IgD-negative memory B cell (primary cell): ENCODE data around the gene RGMA. TPM values are rescaled to one million over a fixed set of nuclear protein-coding genes. Genes with fewer than 3 reads are reported as not detected.

ENCODE experiments used
- H3K27ac Mint-ChIP-seq, 3 donors: one replicate each; pipeline ENCODE4 v1.8.0; 2020 to 2022; ENCODE audit warnings: mild to moderate bottlenecking in 3 of 3, mixed read lengths in 3 of 3, moderate library complexity in 1 of 3
- H3K27me3 Mint-ChIP-seq: one replicate; pipeline ENCODE4 v1.8.0; 2021; ENCODE audit warnings: mixed read lengths
- H3K36me3 Mint-ChIP-seq: one replicate; pipeline ENCODE4 v1.8.0; 2020; ENCODE audit warnings: mild to moderate bottlenecking, mixed read lengths
- H3K4me1 Mint-ChIP-seq, 3 donors: one replicate each; pipeline ENCODE4 v1.8.0; 2020 to 2022; ENCODE audit warnings: mixed read lengths in 3 of 3, mild to moderate bottlenecking in 1 of 3
- H3K4me3 Mint-ChIP-seq, 4 donors: one replicate each; pipeline ENCODE4 v1.8.0; 2020 to 2022; ENCODE audit warnings: mild to moderate bottlenecking in 4 of 4, mixed read lengths in 4 of 4, moderate library complexity in 3 of 4
- H3K9me3 Mint-ChIP-seq, 3 donors: one replicate each; pipeline ENCODE4 v1.8.0; 2020 to 2021; ENCODE audit warnings: mixed read lengths in 3 of 3, mild to moderate bottlenecking in 1 of 3
- polyA plus RNA-seq: library from polyadenylated mRNA; unstranded; fragments of 300-500 nt; fragmentation: Illumina TruSeq; gene quantifications from one replicate; pipeline ENCODE4 v1.2.3, GENCODE V29; 2021

RGMA gene
- polyA plus RNA-seq, 1 donor from 2014 or later = not detected

DNA sequence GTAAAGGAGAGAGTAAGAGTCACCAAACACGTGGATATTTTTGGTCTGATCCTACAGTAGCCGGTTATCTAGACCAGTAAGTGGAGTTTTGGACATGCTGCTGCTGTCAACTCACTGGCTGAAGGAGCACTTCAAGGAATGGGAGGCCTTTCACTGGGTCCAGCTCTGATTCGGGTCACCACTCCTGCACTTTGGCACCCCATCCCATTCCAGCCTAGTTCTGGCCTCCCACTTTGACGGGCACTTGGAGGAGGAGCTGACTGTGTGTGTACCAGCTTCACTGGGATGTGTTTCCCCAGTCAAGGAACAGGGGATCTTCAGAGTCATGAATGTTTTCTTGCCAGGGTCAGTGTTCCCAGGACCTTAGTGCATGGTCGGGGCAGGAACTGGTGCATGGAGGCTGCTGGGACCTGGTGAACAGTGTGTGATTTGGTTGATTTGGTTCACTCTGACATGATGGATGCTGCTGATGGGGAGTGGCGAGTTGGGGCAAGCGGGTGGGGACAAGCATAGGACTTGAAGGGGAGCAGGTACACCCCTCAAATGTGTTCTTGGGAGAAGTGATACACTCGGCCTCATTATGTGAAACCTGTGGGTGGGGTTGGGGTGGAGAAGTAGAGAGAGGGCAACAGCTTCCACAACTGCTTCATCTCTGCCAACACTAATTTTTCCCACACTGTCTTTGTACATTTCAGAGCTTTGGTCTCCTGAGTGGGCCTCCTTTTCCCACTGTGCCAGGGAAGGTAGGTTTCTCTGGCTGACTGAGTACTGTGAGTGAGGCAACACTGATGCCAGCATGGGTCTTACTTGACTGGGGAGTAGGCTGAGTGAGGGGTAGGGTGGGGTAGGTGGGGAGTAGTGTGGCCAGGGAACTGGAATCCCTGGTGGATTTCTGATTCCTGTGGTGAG is 64.0 kb downstream of the RGMA start:
- peak overlapping the region in 2 of 4 donors; percentile 13 to 47 for H3K4me3 Mint-ChIP-seq
- peaks cover 8% of the 10 kb centered on the region for H3K36me3 Mint-ChIP-seq
- H3K27me3 Mint-ChIP-seq = no peaks in the 10 kb centered on the region
- H3K27ac Mint-ChIP-seq = peak overlapping the region; percentile 52 to 76 (median 76)
- H3K4me1 Mint-ChIP-seq = peaks cover 17 to 38% (median 35%) of the 10 kb centered on the region in 3 donors
- H3K9me3 Mint-ChIP-seq = no peaks in the 10 kb centered on the region

GRCh38 chr15:93024293-93024692 is 64.7 kb downstream of the RGMA start:
- H3K27me3 Mint-ChIP-seq = no peaks in the 10 kb centered on the region
- peak overlapping the region in 2 of 3 donors; percentile 52 to 76 for H3K27ac Mint-ChIP-seq
- peaks cover 14 to 38% (median 35%) of the 10 kb centered on the region in 3 donors for H3K4me1 Mint-ChIP-seq
- no peaks in the 10 kb centered on the region for H3K9me3 Mint-ChIP-seq
- H3K36me3 Mint-ChIP-seq = peaks cover 9% of the 10 kb centered on the region
- no peak overlapping the region for H3K4me3 Mint-ChIP-seq

DNA sequence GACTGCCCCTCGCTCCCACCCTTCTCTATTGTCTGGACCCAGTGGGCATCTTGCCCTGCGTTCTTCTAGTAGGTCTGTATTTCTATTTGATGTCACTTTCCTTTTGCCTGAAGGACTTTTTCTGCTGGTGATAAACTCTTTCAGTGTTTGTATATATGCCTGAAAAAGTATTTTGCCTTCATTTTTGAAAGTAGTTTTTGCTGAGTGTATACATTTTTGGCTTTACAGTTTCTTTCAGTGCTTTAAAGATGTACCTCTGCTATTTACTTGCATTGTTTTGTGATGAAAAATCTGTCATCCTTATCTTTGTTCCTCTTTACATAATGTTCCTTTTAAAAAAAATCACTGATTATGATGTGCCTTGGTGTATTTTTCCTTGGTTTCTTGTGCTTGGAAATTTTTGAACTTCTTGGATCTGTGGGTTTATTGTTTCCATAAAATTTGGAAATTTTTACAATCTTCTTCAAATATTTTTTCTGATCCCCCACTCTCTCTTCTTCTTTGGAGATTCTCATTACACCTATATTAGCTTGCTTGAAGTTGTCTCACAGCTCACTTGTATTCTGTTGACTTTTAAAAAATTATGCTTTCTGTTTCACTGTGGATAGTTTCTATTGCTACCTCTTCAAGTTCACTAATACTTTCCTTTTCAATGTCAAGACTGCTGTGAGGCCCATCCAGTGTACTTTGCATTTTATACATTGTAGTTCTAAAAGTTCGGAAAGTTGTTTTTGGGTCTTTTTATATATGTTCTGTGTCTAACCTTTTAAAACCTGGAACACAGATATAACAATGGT is 67.8 kb downstream of the RGMA start:
- H3K36me3 Mint-ChIP-seq = peaks cover 13% of the 10 kb centered on the region
- no peaks in the 10 kb centered on the region for H3K9me3 Mint-ChIP-seq
- peak overlapping the region; percentile 17 to 84 (median 73) for H3K27ac Mint-ChIP-seq
- H3K4me1 Mint-ChIP-seq = peaks cover 13 to 38% (median 30%) of the 10 kb centered on the region in 3 donors
- H3K4me3 Mint-ChIP-seq = peak overlapping the region in 2 of 4 donors; percentile 14 to 44
- no peaks in the 10 kb centered on the region for H3K27me3 Mint-ChIP-seq

DNA sequence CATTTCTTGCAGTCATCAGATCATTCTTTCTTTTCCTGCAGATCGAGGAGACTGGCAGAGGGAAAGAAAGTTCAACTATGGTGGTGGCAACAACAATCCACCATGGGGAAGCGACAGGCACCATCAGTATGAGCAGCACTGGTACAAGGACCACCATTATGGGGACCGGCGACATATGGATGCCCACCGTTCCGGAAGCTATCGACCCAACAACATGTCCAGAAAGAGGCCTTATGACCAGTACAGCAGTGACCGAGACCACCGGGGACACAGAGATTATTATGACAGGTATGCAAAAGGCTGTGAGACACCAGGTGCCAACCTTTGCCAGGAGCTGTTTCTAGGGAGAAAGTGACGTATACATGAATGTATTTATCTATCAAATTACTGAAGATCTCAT is 69.0 kb downstream of the RGMA start:
- peak overlapping the region; percentile 27 to 28 (median 27) for H3K27ac Mint-ChIP-seq

GRCh38 chr15:93019090-93019489 is 69.9 kb downstream of the RGMA start:
- H3K27ac Mint-ChIP-seq = peak overlapping the region in 2 of 3 donors; percentile 27 to 70
- H3K4me1 Mint-ChIP-seq = peaks cover 6 to 23% (median 12%) of the 10 kb centered on the region in 3 donors
- no peak overlapping the region for H3K4me3 Mint-ChIP-seq
- no peaks in the 10 kb centered on the region for H3K9me3 Mint-ChIP-seq
- H3K36me3 Mint-ChIP-seq = peaks cover 11% of the 10 kb centered on the region
- H3K27me3 Mint-ChIP-seq = no peaks in the 10 kb centered on the region

More for the DNA sequence above, 69.0 kb downstream of the RGMA start:
- Mint-ChIP-seq H3K36me3 (peaks cover 13% of the 10 kb centered on the region), H3K4me3 (peak overlapping the region in 2 of 4 donors; percentile 12 to 46), H3K4me1 (peaks cover 9 to 28% (median 20%) of the 10 kb centered on the region in 3 donors), H3K27me3 (no peaks in the 10 kb centered on the region), H3K9me3 (no peaks in the 10 kb centered on the region)

DNA sequence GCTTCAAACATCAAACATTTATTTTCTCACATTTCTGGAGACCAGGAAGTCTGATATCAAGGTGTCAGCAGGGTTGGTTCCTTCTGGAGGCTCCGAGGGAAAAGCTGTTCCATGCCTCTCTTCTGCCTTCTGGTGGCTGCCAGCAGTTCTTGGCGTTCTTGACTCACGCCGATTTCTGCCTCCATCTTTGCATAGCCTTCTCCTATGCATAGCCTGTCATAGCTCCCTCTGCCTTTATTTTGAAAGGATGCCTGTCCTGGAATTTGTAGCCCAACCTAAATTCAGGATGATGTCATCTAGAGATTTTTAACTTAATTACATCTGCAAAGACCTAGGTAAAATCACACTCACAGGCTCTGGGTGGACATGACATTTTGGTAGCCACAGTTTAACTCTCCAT is 70.4 kb downstream of the RGMA start:
- Mint-ChIP-seq H3K27ac (peak overlapping the region in 2 of 3 donors; percentile 27 to 70), H3K9me3 (no peaks in the 10 kb centered on the region), H3K27me3 (no peaks in the 10 kb centered on the region), H3K36me3 (peaks cover 11% of the 10 kb centered on the region), H3K4me3 (no peak overlapping the region), H3K4me1 (peaks cover 6 to 22% (median 11%) of the 10 kb centered on the region in 3 donors)

- Mint-ChIP-seq H3K9me3 (no peaks in the 10 kb centered on the region), H3K27me3 (no peaks in the 10 kb centered on the region), H3K4me1 (peaks cover 6 to 14% (median 7%) of the 10 kb centered on the region in 3 donors), H3K27ac (peak overlapping the region in 1 of 3 donors; percentile 6), H3K4me3 (no peak overlapping the region), H3K36me3 (peaks cover 12% of the 10 kb centered on the region)
Observed at GRCh38 chr15:93017526-93017925, 71.5 kb downstream of the RGMA start.

GRCh38 chr15:93012786-93013185 is 76.2 kb downstream of the RGMA start:
- H3K36me3 Mint-ChIP-seq = peaks cover 3% of the 10 kb centered on the region
- H3K4me1 Mint-ChIP-seq = no peaks in the 10 kb centered on the region
- H3K4me3 Mint-ChIP-seq = no peak overlapping the region
- no peaks in the 10 kb centered on the region for H3K27me3 Mint-ChIP-seq
- H3K9me3 Mint-ChIP-seq = no peaks in the 10 kb centered on the region
- H3K27ac Mint-ChIP-seq = peak overlapping the region in 2 of 3 donors; percentile 43 to 56

GRCh38 chr15:93007994-93008393 is 81.0 kb downstream of the RGMA start:
- H3K27ac Mint-ChIP-seq = peak overlapping the region; percentile 20 to 47 (median 41)
- H3K4me3 Mint-ChIP-seq = no peak overlapping the region
- H3K36me3 Mint-ChIP-seq = no peaks in the 10 kb centered on the region

DNA sequence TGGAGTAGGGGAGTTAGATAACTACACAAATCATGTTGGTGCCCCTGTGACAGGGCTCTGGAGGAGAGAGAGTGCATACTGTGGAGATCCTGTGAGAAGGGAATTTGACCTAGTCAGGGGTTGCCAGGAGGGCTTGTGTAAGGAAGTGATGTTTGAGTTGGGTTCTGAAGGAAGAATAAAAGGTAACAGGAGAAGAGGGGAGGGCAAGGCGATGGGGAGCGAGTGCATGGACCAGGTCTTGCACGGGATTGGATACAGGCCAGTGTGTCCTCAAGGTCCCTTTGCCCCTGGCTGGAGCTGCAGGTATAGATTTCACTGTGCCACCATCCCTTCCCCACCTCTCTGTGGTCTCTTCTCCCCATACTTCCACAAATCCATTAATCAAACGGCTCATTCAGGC is 83.9 kb downstream of the RGMA start:
- no peaks in the 10 kb centered on the region for H3K27me3 Mint-ChIP-seq
- H3K36me3 Mint-ChIP-seq = no peaks in the 10 kb centered on the region
- H3K9me3 Mint-ChIP-seq = no peaks in the 10 kb centered on the region
- H3K27ac Mint-ChIP-seq = peak overlapping the region in 2 of 3 donors; percentile 24 to 65
- H3K4me1 Mint-ChIP-seq = peaks cover 0 to 4% (median 0%) of the 10 kb centered on the region in 3 donors
- no peak overlapping the region for H3K4me3 Mint-ChIP-seq

More at GRCh38 chr15:93007994-93008393, 81.0 kb downstream of the RGMA start:
- no peaks in the 10 kb centered on the region for H3K9me3 Mint-ChIP-seq
- no peaks in the 10 kb centered on the region for H3K4me1 Mint-ChIP-seq
- H3K27me3 Mint-ChIP-seq = no peaks in the 10 kb centered on the region

GRCh38 chr15:93001881-93002280 is 87.1 kb downstream of the RGMA start:
- peak overlapping the region in 1 of 3 donors; percentile 64 for H3K27ac Mint-ChIP-seq
- H3K4me1 Mint-ChIP-seq = peaks cover 0 to 4% (median 4%) of the 10 kb centered on the region in 3 donors
- H3K9me3 Mint-ChIP-seq = no peaks in the 10 kb centered on the region
- H3K4me3 Mint-ChIP-seq = no peak overlapping the region
- H3K27me3 Mint-ChIP-seq = no peaks in the 10 kb centered on the region
- H3K36me3 Mint-ChIP-seq = peaks cover 6% of the 10 kb centered on the region

- peaks cover 0 to 4% (median 4%) of the 10 kb centered on the region in 3 donors for H3K4me1 Mint-ChIP-seq
Observed at GRCh38 chr15:93001156-93001555, 87.9 kb downstream of the RGMA start.

DNA sequence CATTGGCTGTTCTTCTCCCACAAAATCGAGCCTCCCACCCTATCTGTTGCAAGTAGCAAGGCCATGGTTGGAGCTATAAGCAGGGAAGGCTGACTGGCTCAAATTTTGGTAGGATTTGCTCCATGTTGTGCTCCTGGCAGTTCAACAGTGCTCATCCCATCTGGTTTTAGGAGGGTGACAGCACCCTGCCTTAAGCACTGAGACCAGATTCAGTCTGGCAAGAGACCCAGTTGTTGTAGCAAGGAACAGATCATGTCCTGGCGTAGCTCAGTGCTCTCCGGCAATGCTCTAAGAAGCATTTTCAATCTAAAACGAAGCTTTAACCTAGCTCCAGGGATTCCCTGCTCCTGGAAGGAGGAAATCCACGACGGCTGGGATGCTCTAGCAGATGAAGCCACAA is 91.2 kb downstream of the RGMA start:
- no peak overlapping the region for H3K4me3 Mint-ChIP-seq
- H3K27me3 Mint-ChIP-seq = no peaks in the 10 kb centered on the region
- H3K36me3 Mint-ChIP-seq = peaks cover 6% of the 10 kb centered on the region
- H3K4me1 Mint-ChIP-seq = peaks cover 0 to 4% (median 4%) of the 10 kb centered on the region in 3 donors
- H3K9me3 Mint-ChIP-seq = no peaks in the 10 kb centered on the region
- H3K27ac Mint-ChIP-seq = peak overlapping the region in 1 of 3 donors; percentile 25

More at GRCh38 chr15:93001156-93001555, 87.9 kb downstream of the RGMA start:
- no peaks in the 10 kb centered on the region for H3K27me3 Mint-ChIP-seq
- no peaks in the 10 kb centered on the region for H3K9me3 Mint-ChIP-seq
- H3K4me3 Mint-ChIP-seq = no peak overlapping the region
- H3K36me3 Mint-ChIP-seq = peaks cover 6% of the 10 kb centered on the region
- H3K27ac Mint-ChIP-seq = no peak overlapping the region

- no peak overlapping the region for H3K27ac Mint-ChIP-seq
- no peaks in the 10 kb centered on the region for H3K27me3 Mint-ChIP-seq
- H3K9me3 Mint-ChIP-seq = no peaks in the 10 kb centered on the region
- H3K4me3 Mint-ChIP-seq = no peak overlapping the region
- H3K4me1 Mint-ChIP-seq = peaks cover 0 to 4% (median 3%) of the 10 kb centered on the region in 3 donors
- no peaks in the 10 kb centered on the region for H3K36me3 Mint-ChIP-seq
Observed at GRCh38 chr15:92992720-92993119, 96.3 kb downstream of the RGMA start.

- H3K27me3 Mint-ChIP-seq = no peaks in the 10 kb centered on the region
Observed at GRCh38 chr15:92990031-92990430, 99.0 kb downstream of the RGMA start.

More at GRCh38 chr15:92990031-92990430, 99.0 kb downstream of the RGMA start:
- Mint-ChIP-seq H3K4me1 (peaks cover 3 to 8% (median 3%) of the 10 kb centered on the region in 3 donors), H3K4me3 (no peak overlapping the region), H3K36me3 (peaks cover 5% of the 10 kb centered on the region), H3K27ac (peak overlapping the region in 1 of 3 donors; percentile 41), H3K9me3 (no peaks in the 10 kb centered on the region)
